AG09309 (cell line): ENCODE results near the gene RHOBTB3.

Source experiments
- DNase-seq: peaks from one replicate; pipeline ENCODE4 v3.0.0-alpha.2; 2010; ENCODE audit warnings: low read depth
- H3K4me3 ChIP-seq: 2 replicates; pipeline ENCODE4 v1.5.1; 2011; ENCODE audit warnings: mild to moderate bottlenecking, low read depth, low read length, moderate library complexity; ENCODE audit not compliant: control insufficient read depth
- TF ChIP-seq, protein P1 (sequence below): IDR thresholded peaks from 2 replicates; pipeline ENCODE4 v1.5.1; 2011; ENCODE audit warnings: mild to moderate bottlenecking, low read depth, low read length, inconsistent platforms; ENCODE audit not compliant: insufficient read depth, control insufficient read depth; ENCODE audit errors: missing control alignments

The RHOBTB3 gene

GRCh38 chr5:95728494-95729114, 2.5 kb upstream of the RHOBTB3 start:
- H3K4me3 ChIP-seq = no peak overlapping the region
- no peak for DNase-seq
- TF ChIP-seq, protein P1, sequence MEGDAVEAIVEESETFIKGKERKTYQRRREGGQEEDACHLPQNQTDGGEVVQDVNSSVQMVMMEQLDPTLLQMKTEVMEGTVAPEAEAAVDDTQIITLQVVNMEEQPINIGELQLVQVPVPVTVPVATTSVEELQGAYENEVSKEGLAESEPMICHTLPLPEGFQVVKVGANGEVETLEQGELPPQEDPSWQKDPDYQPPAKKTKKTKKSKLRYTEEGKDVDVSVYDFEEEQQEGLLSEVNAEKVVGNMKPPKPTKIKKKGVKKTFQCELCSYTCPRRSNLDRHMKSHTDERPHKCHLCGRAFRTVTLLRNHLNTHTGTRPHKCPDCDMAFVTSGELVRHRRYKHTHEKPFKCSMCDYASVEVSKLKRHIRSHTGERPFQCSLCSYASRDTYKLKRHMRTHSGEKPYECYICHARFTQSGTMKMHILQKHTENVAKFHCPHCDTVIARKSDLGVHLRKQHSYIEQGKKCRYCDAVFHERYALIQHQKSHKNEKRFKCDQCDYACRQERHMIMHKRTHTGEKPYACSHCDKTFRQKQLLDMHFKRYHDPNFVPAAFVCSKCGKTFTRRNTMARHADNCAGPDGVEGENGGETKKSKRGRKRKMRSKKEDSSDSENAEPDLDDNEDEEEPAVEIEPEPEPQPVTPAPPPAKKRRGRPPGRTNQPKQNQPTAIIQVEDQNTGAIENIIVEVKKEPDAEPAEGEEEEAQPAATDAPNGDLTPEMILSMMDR = no peak

DNA sequence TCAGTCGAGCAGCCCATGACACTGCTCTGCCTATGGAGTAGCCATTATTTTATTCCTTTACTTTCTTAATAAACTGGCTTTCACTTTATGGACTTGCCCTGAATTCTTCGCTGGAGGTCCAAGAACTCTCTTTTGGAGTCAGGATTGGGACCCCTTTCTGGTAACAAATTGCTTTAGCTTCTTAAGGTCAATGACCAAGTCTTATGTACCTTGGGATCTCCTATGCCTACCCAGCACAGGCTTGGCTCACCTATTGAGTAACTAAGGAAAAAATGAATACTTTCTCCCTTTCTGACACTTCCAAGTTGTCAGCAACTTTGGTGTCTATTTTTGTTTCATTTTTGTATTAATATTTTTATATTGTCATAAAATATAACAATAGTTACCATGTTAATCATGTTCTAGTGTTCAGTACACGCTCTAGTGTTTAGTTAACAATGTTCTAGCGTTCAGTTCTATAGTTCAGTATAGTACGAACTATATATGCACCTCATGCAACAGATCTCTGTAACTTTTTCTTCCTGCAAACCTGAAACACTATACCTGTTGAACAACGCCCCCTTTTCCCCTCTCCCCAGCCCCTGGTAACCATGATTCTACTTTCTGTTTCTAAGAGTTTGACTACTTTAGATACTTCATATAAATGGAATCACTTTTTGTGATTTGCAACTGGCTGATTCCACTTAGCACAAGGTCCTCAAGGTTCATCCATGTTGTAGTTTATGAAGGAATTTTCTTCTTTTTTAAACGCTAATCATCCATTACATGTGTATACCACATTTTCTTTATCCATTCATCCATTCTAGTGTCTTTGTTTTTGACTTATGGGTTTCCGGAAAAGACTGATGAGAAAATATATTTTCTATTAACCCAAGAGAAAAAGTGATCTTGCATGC, 1.8 kb upstream of the RHOBTB3 start:
- DNase-seq = no peak
- no peak overlapping the region for H3K4me3 ChIP-seq
- TF ChIP-seq, protein P1 = no peak

DNA sequence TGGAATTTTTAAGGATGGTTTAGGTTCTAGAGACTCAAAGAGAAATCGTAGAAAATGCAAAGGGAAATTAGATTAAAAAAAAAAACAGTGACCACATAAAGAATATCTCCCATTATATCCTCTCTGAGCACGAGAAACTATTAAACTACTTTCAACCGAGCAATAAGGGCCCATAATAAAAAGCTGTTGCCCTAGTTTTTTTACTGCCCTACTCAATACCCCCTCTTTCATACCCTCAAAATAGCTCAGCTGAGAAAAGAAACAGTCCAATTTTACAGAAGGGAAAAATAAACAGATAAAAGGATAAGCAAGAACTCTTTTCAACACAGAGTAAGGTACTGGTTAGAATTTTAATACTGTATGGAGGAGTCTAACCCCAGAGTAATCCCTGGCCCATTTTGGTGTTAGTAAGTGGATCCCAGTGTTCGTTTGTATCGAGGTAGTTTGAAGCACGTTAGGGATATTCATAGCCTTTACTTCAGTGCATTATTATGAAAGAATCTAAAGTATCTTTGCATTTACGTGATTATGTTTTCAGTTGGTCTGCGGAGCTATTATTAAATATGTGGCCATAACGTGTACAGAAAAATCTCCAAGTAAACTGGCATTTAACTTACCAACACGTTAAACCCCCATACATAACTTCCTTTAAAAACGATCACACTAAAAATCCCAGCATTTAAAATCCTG, 980 bp upstream of the RHOBTB3 start:
- peak overlapping the region; percentile 97 for H3K4me3 ChIP-seq
- DNase-seq = no peak
- TF ChIP-seq, protein P1 = no peak

- no peak for DNase-seq
- TF ChIP-seq, protein P1 = no peak
- H3K4me3 ChIP-seq = peak overlapping the region; percentile 97
These were observed 727 bp downstream of the RHOBTB3 start for GRCh38 chr5:95731571-95732554.

DNA sequence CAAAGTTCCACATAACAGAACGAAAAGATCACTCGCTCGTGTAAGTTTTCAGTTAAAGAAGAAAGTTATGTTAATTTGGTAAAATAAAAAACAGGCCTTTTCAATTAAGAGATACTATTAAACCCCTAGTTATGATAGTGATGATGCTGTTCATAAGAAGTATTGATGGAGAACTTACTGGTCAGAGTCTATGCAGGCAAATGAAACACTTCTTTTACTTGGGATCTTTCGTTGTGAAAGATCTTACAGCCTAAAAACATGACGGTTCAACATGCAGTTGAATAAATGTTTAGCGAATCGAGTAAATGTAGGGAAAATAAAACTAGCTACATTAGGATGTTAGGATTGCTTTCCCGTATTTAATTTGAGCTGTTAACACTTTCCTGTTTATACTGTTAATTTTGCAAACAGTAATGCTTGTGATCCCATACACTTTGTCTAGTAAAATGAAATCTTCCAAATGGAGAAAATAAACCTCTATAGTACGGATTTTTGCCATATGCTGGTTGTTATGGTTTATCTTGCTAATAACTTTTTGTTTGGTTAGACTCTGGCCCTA, 2.0 kb downstream of the RHOBTB3 start:
- DNase-seq = no peak
- peak overlapping the region; percentile 24 for H3K4me3 ChIP-seq
- TF ChIP-seq, protein P1 = no peak
